DOHH2 (cell line): Measurements from ENCODE around the gene WDR70.

Experiments
- H3F3A ChIP-seq: fragments of 200-600 bp; sonication (generic), shearing (Covaris generic); 2 replicates; pipeline ENCODE4 v1.6.0; 2016; ENCODE audit warnings: antibody characterized with exemption, mild to moderate bottlenecking; ENCODE audit not compliant: control insufficient read depth, insufficient read depth
- H3K27ac ChIP-seq: fragments of 200-600 bp; sonication (generic); 2 replicates; pipeline ENCODE4 v1.5.1; 2014; ENCODE audit warnings: low read depth, mild to moderate bottlenecking, low read length, moderate library complexity
- H3K27me3 ChIP-seq: fragments of 200-600 bp; sonication (generic); 2 replicates; pipeline ENCODE4 v1.6.1; 2014; ENCODE audit warnings: mild to moderate bottlenecking, low read length, mixed read lengths; ENCODE audit not compliant: control insufficient read depth
- H3K36me3 ChIP-seq: fragments of 200-600 bp; sonication (generic); 2 replicates; pipeline ENCODE4 v1.6.1; 2014; ENCODE audit warnings: mild to moderate bottlenecking, low read length, moderate library complexity, mixed read lengths; ENCODE audit not compliant: control insufficient read depth
- H3K4me1 ChIP-seq: fragments of 200-600 bp; sonication (generic); 2 replicates; pipeline ENCODE4 v1.6.1; 2014; ENCODE audit warnings: mild to moderate bottlenecking, low read length, mixed read lengths; ENCODE audit not compliant: control insufficient read depth
- H3K4me2 ChIP-seq: fragments of 200-600 bp; sonication (generic); 2 replicates; pipeline ENCODE4 v1.6.0; 2014; ENCODE audit warnings: mild to moderate bottlenecking, low read length, moderate library complexity
- H3K4me3 ChIP-seq: fragments of 200-600 bp; sonication (generic); 2 replicates; pipeline ENCODE4 v1.5.1; 2014; ENCODE audit warnings: mild to moderate bottlenecking, low read length, mixed read lengths
- H3K79me2 ChIP-seq: fragments of 200-600 bp; sonication (generic); 2 replicates; pipeline ENCODE4 v1.6.1; 2014; ENCODE audit warnings: mild to moderate bottlenecking, low read length, mixed read lengths; ENCODE audit not compliant: control insufficient read depth
- H3K9me2 ChIP-seq: fragments of 200-600 bp; sonication (generic); replicated peaks from 2 replicates; pipeline ENCODE4 v1.6.1; 2014; ENCODE audit warnings: mild to moderate bottlenecking, low read length, mixed read lengths; ENCODE audit not compliant: control insufficient read depth
- H3K9me3 ChIP-seq: fragments of 200-600 bp; sonication (generic); 2 replicates; pipeline ENCODE4 v1.6.1; 2014; ENCODE audit warnings: antibody characterized with exemption, low read length, mixed read lengths; ENCODE audit not compliant: control insufficient read depth, insufficient read depth
- H4K20me1 ChIP-seq: fragments of 200-600 bp; sonication (generic); 2 replicates; pipeline ENCODE4 v1.6.0; 2014; ENCODE audit warnings: low read depth, mild to moderate bottlenecking, antibody characterized with exemption, low read length, moderate library complexity; ENCODE audit not compliant: control insufficient read depth, insufficient read depth
- CTCF ChIP-seq: fragments of 200-600 bp; sonication (generic); IDR thresholded peaks from one replicate; pipeline ENCODE4 v1.5.1; 2014; ENCODE audit warnings: antibody characterized with exemption, mild to moderate bottlenecking, low read depth, low read length; ENCODE audit not compliant: poor library complexity, severe bottlenecking
- EZH2phosphoT487 ChIP-seq: fragments of 200-600 bp; sonication (generic); IDR thresholded peaks from 2 replicates; pipeline ENCODE4 v1.6.1; 2017; ENCODE audit warnings: borderline replicate concordance, mild to moderate bottlenecking, antibody characterized with exemption, low read length, moderate library complexity, mixed read lengths

WDR70 gene

GRCh38 chr5:37739817-37740261 lies 360.7 kb downstream of the WDR70 start:
- Histone ChIP-seq H3K4me2 (no peak overlapping the region), H3F3A (no peaks in the 10 kb centered on the region), H3K4me3 (no peak overlapping the region), H3K9me3 (no peaks in the 10 kb centered on the region; the same call in 1 of the 2 replicates), H3K79me2 (no peaks in the 10 kb centered on the region), H3K4me1 (no peaks in the 10 kb centered on the region), H3K36me3 (peaks cover 5% of the 10 kb centered on the region; the same call in 1 of the 2 replicates), H3K27ac (no peak overlapping the region), H3K9me2 (no peaks in the 10 kb centered on the region), H3K27me3 (no peaks in the 10 kb centered on the region), H4K20me1 (no peaks in the 10 kb centered on the region)
- TF ChIP-seq CTCF = no peak
- no peak for TF ChIP-seq EZH2phosphoT487

GRCh38 chr5:37740331-37741066 lies 361.4 kb downstream of the WDR70 start:
- no peak overlapping the region for H3K4me2 ChIP-seq
- no peaks in the 10 kb centered on the region for H4K20me1 ChIP-seq
- H3K4me3 ChIP-seq = no peak overlapping the region
- peaks cover 5% of the 10 kb centered on the region; the same call in 1 of the 2 replicates for H3K36me3 ChIP-seq
- no peak for TF ChIP-seq CTCF
- no peak for TF ChIP-seq EZH2phosphoT487
- H3K27me3 ChIP-seq = no peaks in the 10 kb centered on the region
- H3F3A ChIP-seq = no peaks in the 10 kb centered on the region
- no peaks in the 10 kb centered on the region for H3K79me2 ChIP-seq
- H3K9me3 ChIP-seq = no peaks in the 10 kb centered on the region; the same call in 1 of the 2 replicates
- no peaks in the 10 kb centered on the region for H3K4me1 ChIP-seq
- no peaks in the 10 kb centered on the region for H3K9me2 ChIP-seq
- no peak overlapping the region for H3K27ac ChIP-seq

GRCh38 chr5:37742111-37742510 lies 363.0 kb downstream of the WDR70 start:
- no peaks in the 10 kb centered on the region for H3K9me2 ChIP-seq
- H3K4me2 ChIP-seq = no peak overlapping the region
- H3K27ac ChIP-seq = no peak overlapping the region
- H3K27me3 ChIP-seq = no peaks in the 10 kb centered on the region
- H3K4me1 ChIP-seq = no peaks in the 10 kb centered on the region
- H3K79me2 ChIP-seq = no peaks in the 10 kb centered on the region
- H3F3A ChIP-seq = no peaks in the 10 kb centered on the region
- no peak overlapping the region for H3K4me3 ChIP-seq
- TF ChIP-seq CTCF (no peak), EZH2phosphoT487 (no peak)
- H4K20me1 ChIP-seq = no peaks in the 10 kb centered on the region
- H3K9me3 ChIP-seq = no peaks in the 10 kb centered on the region; the same call in 1 of the 2 replicates
- peaks cover 5% of the 10 kb centered on the region; the same call in 1 of the 2 replicates for H3K36me3 ChIP-seq
